NB4 (cell line): Measurements from ENCODE around the gene CDH23.
A peak's percentile ranks its signal among the peaks of the same experiment; 100 is the strongest.

Experiments used
- DNase-seq: peaks from one replicate; pipeline ENCODE4 v3.0.0; 2010; ENCODE audit warnings: low read depth
- H3K4me3 ChIP-seq: one replicate; pipeline ENCODE4 v1.5.1; 2011; ENCODE audit warnings: mild to moderate bottlenecking, low read depth, low read length, moderate library complexity
- MYC ChIP-seq: IDR thresholded peaks from 2 replicates; pipeline ENCODE4 v1.6.1; 2011; ENCODE audit warnings: low read depth, low read length
- POLR2A ChIP-seq: IDR thresholded peaks from 2 replicates; pipeline ENCODE4 v1.6.1; 2011; ENCODE audit warnings: mild to moderate bottlenecking; ENCODE audit not compliant: insufficient read length; ENCODE audit errors: extremely low read depth
- TF ChIP-seq, protein P1 (sequence below): IDR thresholded peaks from 2 replicates; pipeline ENCODE4 v1.6.1; 2011; ENCODE audit warnings: low read depth, low read length
- TF ChIP-seq, protein P2 (sequence below): IDR thresholded peaks from one replicate; pipeline ENCODE4 v1.5.1; 2012; ENCODE audit warnings: low read depth, low read length

The CDH23 gene

DNA sequence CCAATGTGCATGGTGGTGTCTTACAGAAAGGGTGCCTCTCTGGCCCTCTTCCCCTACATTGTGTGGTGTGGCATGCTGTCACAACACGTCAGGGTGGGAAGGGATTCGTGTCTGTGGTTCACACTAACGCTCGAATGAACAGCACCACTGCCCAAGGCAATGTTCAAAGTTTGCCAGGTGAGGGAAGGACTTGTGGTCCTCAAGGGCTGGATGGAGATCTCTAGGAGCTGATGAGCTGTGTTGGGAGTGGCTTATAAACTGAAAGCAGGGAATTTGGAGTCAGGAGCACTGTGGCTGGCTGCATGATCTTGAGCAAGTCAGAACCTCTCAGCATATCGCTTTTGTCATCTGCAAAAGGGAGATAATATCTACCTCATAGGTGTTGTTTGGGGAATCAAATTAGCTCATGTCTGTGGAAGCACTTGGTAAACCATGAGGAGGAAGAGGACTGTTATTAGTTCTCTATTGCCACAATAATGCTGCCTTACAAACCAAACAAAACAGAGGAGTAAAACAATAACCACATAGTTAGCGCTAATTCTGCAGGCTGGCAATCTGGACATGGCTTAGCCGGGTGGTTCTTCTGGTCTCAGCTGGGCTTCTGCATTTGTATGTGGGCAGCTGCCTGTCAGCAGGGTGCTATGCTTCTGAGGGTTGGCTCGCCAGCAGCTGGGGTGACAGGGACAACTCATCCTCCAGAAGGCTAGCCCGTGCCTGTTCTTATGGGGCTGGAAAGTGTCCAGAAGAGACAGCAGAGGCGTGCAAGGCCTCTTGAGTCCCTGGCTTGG lies 345.8 kb downstream of the CDH23 start:
- TF ChIP-seq, protein P1, sequence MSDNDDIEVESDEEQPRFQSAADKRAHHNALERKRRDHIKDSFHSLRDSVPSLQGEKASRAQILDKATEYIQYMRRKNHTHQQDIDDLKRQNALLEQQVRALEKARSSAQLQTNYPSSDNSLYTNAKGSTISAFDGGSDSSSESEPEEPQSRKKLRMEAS: peak; percentile 59
- peak; percentile 49 for TF ChIP-seq MYC
- TF ChIP-seq POLR2A: no peak
- TF ChIP-seq, protein P2, sequence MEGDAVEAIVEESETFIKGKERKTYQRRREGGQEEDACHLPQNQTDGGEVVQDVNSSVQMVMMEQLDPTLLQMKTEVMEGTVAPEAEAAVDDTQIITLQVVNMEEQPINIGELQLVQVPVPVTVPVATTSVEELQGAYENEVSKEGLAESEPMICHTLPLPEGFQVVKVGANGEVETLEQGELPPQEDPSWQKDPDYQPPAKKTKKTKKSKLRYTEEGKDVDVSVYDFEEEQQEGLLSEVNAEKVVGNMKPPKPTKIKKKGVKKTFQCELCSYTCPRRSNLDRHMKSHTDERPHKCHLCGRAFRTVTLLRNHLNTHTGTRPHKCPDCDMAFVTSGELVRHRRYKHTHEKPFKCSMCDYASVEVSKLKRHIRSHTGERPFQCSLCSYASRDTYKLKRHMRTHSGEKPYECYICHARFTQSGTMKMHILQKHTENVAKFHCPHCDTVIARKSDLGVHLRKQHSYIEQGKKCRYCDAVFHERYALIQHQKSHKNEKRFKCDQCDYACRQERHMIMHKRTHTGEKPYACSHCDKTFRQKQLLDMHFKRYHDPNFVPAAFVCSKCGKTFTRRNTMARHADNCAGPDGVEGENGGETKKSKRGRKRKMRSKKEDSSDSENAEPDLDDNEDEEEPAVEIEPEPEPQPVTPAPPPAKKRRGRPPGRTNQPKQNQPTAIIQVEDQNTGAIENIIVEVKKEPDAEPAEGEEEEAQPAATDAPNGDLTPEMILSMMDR: no peak
- no peak overlapping the region for H3K4me3 ChIP-seq
- peak; percentile 48 for DNase-seq

DNA sequence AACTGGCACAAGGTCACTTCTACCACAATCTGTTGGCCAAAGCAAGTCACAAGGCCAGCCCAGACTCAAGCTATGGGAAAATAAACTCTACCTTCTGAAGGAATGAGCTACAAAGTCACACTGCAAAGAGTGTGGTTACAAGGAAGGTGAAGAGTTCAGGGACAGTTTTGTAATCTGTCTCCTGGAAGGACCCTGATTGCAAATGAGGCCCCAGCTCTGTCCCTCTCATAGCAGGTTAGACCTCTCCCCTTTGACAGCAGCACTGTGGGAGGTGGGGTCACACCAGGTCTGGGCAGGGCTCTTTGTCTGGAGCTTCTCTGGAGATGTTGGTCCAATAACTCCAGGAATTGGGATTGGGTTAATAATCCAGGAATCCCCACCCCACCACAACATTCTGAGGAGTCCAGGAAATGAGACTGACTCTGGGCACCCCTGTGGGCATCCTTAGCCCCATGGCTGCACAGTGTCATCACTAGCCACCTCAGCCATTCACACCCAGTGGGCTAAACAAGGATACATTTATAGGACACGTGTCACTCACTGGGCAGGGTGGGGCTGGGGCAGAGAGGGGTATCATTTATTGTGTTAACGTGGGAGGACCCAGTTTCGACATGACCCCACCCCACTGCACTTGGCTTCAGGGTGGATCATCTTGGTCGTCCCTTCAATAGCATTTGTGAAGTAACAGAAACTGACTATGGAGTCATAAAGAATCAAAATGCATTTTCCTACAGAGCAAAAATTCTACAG lies 346.5 kb downstream of the CDH23 start:
- no peak overlapping the region for H3K4me3 ChIP-seq
- TF ChIP-seq, protein P1: peak; percentile 37; the same call in 1 of the 2 replicates
- TF ChIP-seq POLR2A: no peak
- DNase-seq: peak; percentile 59

DNA sequence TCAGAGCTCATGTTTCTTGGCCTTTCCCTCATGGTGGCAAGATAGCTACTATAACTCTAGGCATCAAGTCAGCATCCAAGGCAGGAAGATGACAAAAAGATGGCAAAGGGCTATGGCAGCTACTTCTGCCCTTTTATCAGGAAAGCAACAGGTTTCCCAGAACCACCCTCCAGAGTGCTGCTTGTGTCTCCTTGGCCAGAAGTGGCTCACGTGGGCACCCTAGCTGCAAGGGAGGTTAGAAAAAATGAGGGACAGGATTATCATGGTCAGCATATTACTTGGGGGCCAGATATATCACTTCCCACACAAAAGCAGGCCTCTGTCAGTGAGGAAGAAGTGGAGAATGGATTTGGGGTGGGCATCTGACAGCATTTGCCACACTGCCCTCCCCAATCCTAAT lies 347.1 kb downstream of the CDH23 start:
- TF ChIP-seq, protein P1: no peak
- TF ChIP-seq POLR2A (no peak), MYC (no peak)
- TF ChIP-seq, protein P2: no peak
- DNase-seq: no peak

DNA sequence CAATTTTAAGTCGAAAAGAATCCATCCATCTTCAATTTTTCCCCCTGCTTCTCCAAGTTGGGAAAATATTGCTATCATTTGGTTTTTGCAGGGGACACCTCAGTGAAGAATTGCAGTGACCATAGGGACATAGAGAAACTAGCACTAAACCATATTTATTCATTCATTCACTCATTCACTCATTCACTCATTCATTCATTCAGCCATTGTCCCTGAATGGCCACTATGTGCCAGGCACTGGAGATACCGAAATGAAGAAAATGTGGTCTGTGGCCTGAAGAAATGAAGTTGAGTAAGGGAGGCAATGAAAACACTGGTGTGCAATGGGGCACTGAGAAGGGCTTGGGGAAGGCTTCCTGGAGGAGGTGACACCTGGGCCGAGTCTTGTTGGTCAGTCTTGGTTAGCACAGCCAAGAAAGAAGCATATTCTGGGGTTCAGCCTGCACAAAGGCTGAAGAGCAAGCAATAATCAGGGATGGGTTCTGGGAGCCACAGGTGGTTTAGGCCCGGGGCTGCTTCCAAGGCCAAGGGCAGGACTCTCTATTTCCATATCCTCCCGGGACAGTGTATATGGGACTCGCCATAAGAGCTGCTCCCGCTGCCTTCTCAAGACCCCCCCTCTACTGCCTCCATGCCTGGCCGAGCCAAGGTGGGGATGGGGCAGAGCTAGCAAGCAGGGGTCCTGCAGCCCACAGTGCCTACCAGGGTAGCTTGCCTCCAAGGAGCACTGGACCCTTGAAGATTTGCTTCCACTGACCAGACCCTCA lies 348.4 kb downstream of the CDH23 start:
- H3K4me3 ChIP-seq: no peak overlapping the region
- no peak for DNase-seq
- no peak for TF ChIP-seq POLR2A
- TF ChIP-seq, protein P2: no peak
- no peak for TF ChIP-seq MYC
- TF ChIP-seq, protein P1: no peak

More for the DNA sequence above, 347.1 kb downstream of the CDH23 start:
- no peak overlapping the region for H3K4me3 ChIP-seq

DNA sequence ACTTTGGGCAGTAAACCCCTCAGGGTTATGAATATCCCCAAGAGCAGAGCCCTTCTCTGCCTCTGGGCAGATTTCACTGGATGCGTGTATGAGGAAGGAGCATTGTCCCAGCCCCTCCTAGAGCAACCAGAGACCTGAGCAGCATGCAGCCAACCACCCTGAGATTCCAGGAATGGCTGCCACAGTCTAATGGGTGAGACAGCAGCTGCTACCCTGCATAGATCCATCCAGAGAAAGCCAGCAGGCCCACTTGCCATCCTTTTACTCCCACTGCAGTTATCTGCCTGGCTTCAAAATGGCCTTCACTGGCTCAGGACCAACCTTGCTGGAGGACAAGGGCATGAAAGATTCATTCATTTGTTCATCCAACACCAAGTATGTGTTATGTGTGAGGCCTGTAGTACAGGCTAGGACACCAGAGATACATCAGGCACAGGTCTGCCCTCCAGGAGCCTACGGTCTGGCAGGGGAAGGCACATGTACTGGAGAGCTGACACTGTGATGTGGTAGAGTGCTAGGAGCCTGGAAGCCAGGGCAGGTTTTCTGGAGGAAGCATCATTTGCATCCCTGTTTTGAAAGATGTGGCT lies 349.0 kb downstream of the CDH23 start:
- TF ChIP-seq, protein P1: 0 out of 2 replicates have a peak, but pooled peaks have one; percentile 9
- TF ChIP-seq POLR2A: no peak
- DNase-seq: no peak
- no peak overlapping the region for H3K4me3 ChIP-seq

DNA sequence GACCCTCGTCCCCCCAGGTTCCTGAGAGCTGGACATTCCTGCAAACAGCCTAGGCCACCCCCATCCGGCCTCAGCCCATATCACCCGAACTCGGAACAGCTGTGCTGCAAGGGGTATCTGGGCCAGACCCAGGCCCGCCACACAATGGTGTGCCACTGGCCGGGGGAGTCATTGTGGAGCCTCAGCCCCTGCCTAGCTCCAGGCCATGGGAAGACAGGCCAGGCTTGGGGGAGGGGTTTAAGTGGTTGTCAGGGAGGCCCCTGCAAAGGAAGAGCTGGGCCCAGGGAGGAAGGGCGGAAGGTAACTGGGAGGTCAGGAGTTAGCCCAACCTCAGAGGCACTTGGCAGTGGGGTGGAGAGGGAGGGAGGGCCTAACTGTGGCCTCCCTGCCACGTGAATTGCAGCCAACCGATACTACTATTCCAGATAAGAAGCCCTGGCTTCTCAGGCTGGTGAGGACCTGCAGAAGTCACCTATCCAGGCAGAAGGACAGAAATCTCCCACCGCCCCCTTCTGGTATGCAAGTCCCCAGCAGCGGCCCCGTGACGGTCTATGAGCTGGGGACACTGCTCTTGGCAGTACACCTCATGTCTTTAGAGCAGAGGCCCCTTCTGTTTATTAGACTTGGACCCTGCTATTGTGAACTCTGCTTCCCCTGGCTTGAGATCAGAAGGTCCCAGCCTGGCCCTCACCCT lies 349.8 kb downstream of the CDH23 start:
- DNase-seq: peak; percentile 88
- H3K4me3 ChIP-seq: no peak overlapping the region
- TF ChIP-seq, protein P1: peak; percentile 28
- no peak for TF ChIP-seq POLR2A
- TF ChIP-seq, protein P2: peak; percentile 28
- TF ChIP-seq MYC: no peak; the same call in 1 of the 2 replicates
